ENCODE data around the gene SPAG9.

Gene SPAG9

GRCh38 chr17:50918071-50918932, 202.4 kb downstream of the SPAG9 start:
- no peak for DNase-seq (ENCODE audit: low read depth in 2 of 2)

GRCh38 chr17:50917418-50917743, 203.3 kb downstream of the SPAG9 start:
- DNase-seq (ENCODE audit: low read depth in 2 of 2) = no peak

GRCh38 chr17:50916708-50917417, 203.8 kb downstream of the SPAG9 start:
- no peak for DNase-seq (ENCODE audit: low read depth in 2 of 2)

- DNase-seq (ENCODE audit: low read depth in 2 of 2) = no peak
Observed at GRCh38 chr17:50916026-50916707, 204.5 kb downstream of the SPAG9 start.

GRCh38 chr17:50914505-50915063, 206.1 kb downstream of the SPAG9 start:
- no peak for DNase-seq (ENCODE audit: low read depth in 2 of 2)

GRCh38 chr17:50913120-50913519, 207.5 kb downstream of the SPAG9 start:
- no peak for DNase-seq (ENCODE audit: low read depth in 2 of 2)
